Peyer's patch (tissue), 4 donors: ENCODE results near the gene OXA1L.

ENCODE experiments used
- CTCF ChIP-seq, 6 experiments: fragments of 450-650 bp in 4 of 6; fragments of 200-600 bp in 2 of 6; sonication (generic) in 1 of 6; IDR thresholded peaks; one replicate each; pipeline ENCODE4 v1.5.1; 2017 to 2019; ENCODE audit warnings: antibody characterized with exemption in 6 of 6, mild to moderate bottlenecking in 3 of 6, moderate library complexity in 1 of 6
- POLR2A ChIP-seq, 2 donors: fragments of 450-650 bp; IDR thresholded peaks; one replicate each; pipeline ENCODE4 v1.5.1; 2017; ENCODE audit warnings: antibody characterized with exemption in 2 of 2, mild to moderate bottlenecking in 2 of 2, moderate library complexity in 2 of 2

GRCh38 chr14:22740020-22740419, 26.5 kb upstream of the OXA1L start:
- TF ChIP-seq CTCF (IDR thresholded peaks at IDR 0.05) (no peak), POLR2A (IDR thresholded peaks at IDR 0.05) (no peak)
